Measurements from ENCODE around the gene COL4A2. TPM values are rescaled to one million over a fixed set of nuclear protein-coding genes. Genes with fewer than 3 reads are reported as not detected.
"Not testable (repeated sequence)": the region's sequence is repeated elsewhere in the genome, so short reads cannot be mapped to it uniquely, and the experiment has no call there.

The COL4A2 gene
- total RNA-seq, 2 experiments from 2014 or later: not detected

DNA sequence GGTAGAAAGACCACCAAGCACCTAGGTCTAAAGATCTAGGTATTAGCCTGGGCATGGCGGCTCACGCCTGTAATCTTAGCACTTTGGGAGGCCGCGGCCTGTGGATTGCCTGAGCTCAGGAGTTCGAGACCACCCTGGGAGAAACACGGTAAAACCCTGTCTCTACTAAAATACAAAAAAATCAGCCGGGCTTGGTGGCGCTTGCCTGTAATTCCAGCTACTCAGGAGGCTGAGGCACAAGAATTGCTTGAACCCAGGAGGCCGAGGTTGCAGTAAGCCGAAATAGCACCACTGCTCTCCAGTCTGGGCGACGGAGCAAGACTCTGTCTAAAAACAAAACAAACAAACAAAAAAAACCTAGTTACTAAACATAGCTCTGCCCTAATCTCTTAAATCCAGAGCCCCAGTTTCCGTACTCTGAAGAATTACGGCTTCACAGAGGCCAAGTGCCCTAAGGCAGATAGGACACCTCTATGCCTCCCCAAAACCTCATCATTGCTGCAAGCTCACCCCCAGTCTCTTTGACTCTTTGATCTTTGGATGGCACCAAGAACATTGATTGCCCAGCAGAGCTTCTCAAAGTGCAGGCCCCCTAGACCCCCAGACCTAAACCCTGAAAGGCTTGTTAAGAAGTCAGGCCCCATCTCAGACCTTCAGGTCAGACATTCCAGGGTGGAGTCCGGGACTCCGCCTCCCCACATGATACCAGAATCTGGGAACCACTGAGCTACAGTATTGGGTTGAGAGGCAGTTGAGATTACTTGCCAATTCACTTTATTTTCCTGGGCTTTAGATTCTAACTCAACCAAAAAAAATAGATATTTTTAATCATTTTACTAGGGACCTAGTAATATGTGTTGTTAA, 2.8 kb downstream of the COL4A2 start:
- Mint-ChIP-seq H3K36me3 (ENCODE audit: low read depth) (no peaks in the 10 kb centered on the region), H3K4me3 (no peak overlapping the region), H3K9me3 (no peaks in the 10 kb centered on the region), H3K4me1 (ENCODE audit: low read depth) (no peaks in the 10 kb centered on the region), H3K27ac (no peak overlapping the region), H3K27me3 (peaks cover 54% of the 10 kb centered on the region)
- ATAC-seq (no peak), DNase-seq (no peak)
- intact Hi-C loops (cut with micrococcal nuclease): no loop called here
- TF ChIP-seq, protein P1, sequence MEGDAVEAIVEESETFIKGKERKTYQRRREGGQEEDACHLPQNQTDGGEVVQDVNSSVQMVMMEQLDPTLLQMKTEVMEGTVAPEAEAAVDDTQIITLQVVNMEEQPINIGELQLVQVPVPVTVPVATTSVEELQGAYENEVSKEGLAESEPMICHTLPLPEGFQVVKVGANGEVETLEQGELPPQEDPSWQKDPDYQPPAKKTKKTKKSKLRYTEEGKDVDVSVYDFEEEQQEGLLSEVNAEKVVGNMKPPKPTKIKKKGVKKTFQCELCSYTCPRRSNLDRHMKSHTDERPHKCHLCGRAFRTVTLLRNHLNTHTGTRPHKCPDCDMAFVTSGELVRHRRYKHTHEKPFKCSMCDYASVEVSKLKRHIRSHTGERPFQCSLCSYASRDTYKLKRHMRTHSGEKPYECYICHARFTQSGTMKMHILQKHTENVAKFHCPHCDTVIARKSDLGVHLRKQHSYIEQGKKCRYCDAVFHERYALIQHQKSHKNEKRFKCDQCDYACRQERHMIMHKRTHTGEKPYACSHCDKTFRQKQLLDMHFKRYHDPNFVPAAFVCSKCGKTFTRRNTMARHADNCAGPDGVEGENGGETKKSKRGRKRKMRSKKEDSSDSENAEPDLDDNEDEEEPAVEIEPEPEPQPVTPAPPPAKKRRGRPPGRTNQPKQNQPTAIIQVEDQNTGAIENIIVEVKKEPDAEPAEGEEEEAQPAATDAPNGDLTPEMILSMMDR (IDR thresholded peaks at IDR 0.05): no peak
- CTCF ChIA-PET: no interaction called here
- POLR2A ChIA-PET: no interaction called here

GRCh38 chr13:110310541-110311442, 3.7 kb downstream of the COL4A2 start:
- Mint-ChIP-seq H3K4me1 (ENCODE audit: low read depth) (no peaks in the 10 kb centered on the region), H3K9me3 (no peaks in the 10 kb centered on the region), H3K27ac (no peak overlapping the region), H3K4me3 (no peak overlapping the region), H3K36me3 (ENCODE audit: low read depth) (no peaks in the 10 kb centered on the region), H3K27me3 (peaks cover 47% of the 10 kb centered on the region)
- TF ChIP-seq, protein P1 (IDR thresholded peaks at IDR 0.05): no peak
- intact Hi-C loops (cut with micrococcal nuclease): no loop called here
- ATAC-seq (no peak), DNase-seq (no peak)
- ChIA-PET POLR2A (no interaction called here), CTCF (no interaction called here)

DNA sequence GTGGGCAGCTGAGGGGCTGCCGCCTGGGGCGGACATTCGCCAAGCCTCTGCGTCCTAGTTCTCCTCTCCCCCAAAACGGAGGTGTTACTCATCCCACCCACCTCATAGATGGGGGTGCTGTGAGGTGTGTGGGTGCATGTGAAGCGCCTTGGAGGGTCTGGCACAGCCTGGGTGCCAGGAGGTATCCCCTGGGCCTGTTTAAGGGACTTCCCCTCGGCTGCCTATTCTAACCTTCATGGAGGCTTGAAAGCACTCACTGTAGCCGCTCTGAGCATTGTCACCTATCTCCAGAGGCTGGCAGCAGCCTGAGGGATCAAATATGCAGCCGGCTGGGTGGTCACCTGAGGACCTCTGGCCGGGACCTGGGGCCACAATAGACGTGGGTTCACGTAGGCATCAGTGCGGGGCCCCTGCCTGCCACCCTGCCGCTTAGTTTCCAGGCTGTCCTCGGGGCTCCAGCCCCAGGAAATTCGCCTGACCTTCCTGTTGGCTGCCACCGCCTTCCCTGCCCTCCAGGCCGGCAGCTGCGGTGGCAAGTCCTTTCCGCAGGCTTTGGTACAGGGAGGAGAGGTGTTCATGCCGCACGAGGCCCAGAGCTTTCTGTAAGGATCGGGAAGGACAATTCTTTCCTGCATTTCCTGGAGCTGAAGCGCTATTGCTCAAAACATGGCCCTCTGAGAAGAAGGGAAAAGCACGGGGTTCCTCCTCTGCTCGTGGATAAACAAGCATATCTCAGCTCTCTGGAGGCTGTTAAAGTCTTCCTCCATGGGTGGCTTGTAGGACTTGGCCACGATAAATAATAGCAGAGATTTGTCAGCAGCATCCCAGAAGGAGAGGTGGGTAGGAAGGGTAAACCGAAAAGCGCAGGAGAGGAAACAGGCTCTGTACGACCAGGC, 4.6 kb downstream of the COL4A2 start:
- Mint-ChIP-seq H3K4me3 (no peak overlapping the region), H3K27me3 (peaks cover 44% of the 10 kb centered on the region), H3K9me3 (no peaks in the 10 kb centered on the region), H3K4me1 (ENCODE audit: low read depth) (no peaks in the 10 kb centered on the region), H3K36me3 (ENCODE audit: low read depth) (no peaks in the 10 kb centered on the region), H3K27ac (no peak overlapping the region)
- CTCF ChIA-PET: no interaction called here
- TF ChIP-seq, protein P1 (IDR thresholded peaks at IDR 0.05): no peak
- POLR2A ChIA-PET: no interaction called here
- ATAC-seq (no peak), DNase-seq (no peak)
- intact Hi-C loops (cut with micrococcal nuclease): no loop called here

- ATAC-seq (no peak), DNase-seq (no peak)
- Mint-ChIP-seq H3K27me3 (peaks cover 48% of the 10 kb centered on the region), H3K9me3 (no peaks in the 10 kb centered on the region), H3K4me1 (ENCODE audit: low read depth) (no peaks in the 10 kb centered on the region), H3K36me3 (ENCODE audit: low read depth) (no peaks in the 10 kb centered on the region), H3K27ac (no peak overlapping the region), H3K4me3 (no peak overlapping the region)
- intact Hi-C loops (cut with micrococcal nuclease): no loop called here
- CTCF ChIA-PET: no interaction called here
- POLR2A ChIA-PET: no interaction called here
- TF ChIP-seq, protein P1 (IDR thresholded peaks at IDR 0.05): no peak
These were observed 5.4 kb downstream of the COL4A2 start for GRCh38 chr13:110312339-110313031.

DNA sequence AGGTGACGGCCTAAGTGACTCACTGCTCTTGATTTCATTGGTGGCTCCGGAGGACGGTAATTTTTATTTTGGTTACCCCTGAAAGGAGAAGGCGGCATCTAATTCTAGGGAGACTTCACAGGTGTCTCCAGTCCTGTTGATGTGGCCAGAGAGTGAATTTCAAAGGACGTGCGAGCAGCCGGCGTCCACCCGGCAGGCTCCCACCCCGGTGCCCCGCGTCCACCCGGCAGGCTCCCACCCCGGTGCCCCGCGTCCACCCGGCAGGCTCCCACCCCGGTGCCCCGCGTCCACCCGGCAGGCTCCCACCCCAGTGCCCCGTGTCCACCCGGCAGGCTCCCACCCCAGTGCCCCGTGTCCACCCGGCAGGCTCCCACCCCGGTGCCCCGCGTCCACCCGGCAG, 6.2 kb downstream of the COL4A2 start:
- H3K36me3 Mint-ChIP-seq (ENCODE audit: low read depth); H3K4me1 Mint-ChIP-seq (ENCODE audit: low read depth); CTCF ChIA-PET; DNase-seq; POLR2A ChIA-PET; ATAC-seq; H3K9me3 Mint-ChIP-seq; intact Hi-C loops (cut with micrococcal nuclease); H3K27ac Mint-ChIP-seq; H3K4me3 Mint-ChIP-seq: not testable (repeated sequence)
- H3K27me3 Mint-ChIP-seq: peaks cover 44% of the 10 kb centered on the region

GRCh38 chr13:110313733-110314132, 6.6 kb downstream of the COL4A2 start:
- intact Hi-C loops (cut with micrococcal nuclease); H3K4me3 Mint-ChIP-seq; H3K9me3 Mint-ChIP-seq; H3K36me3 Mint-ChIP-seq (ENCODE audit: low read depth); CTCF ChIA-PET; DNase-seq; POLR2A ChIA-PET; H3K4me1 Mint-ChIP-seq (ENCODE audit: low read depth); ATAC-seq; H3K27ac Mint-ChIP-seq: not testable (repeated sequence)
- H3K27me3 Mint-ChIP-seq: peaks cover 40% of the 10 kb centered on the region
